Peyer's patch (tissue), 4 donors: ENCODE results near the gene AJM1. TPM values are rescaled to one million over a fixed set of nuclear protein-coding genes. Genes with fewer than 3 reads are reported as not detected.

ENCODE experiments used
- DNase-seq, 3 donors: peaks; one replicate each; pipeline ENCODE4 v3.0.0-alpha.2; 2017 to 2019
- H3K27ac ChIP-seq, 4 donors: fragments of 200-600 bp; sonication (generic); one replicate each; pipeline ENCODE4 v1.5.1; 2016 to 2019
- H3K27me3 ChIP-seq, 2 donors: fragments of 200-600 bp; sonication (generic); one replicate each; pipeline ENCODE4 v1.5.1; 2019
- H3K36me3 ChIP-seq, 3 donors: fragments of 200-600 bp; sonication (generic); one replicate each; pipeline ENCODE4 v1.5.1; 2016 to 2019
- H3K4me1 ChIP-seq, 4 donors: fragments of 200-600 bp; sonication (generic); one replicate each; pipeline ENCODE4 v1.5.1; 2016 to 2019
- H3K4me3 ChIP-seq, 4 donors: fragments of 200-600 bp; sonication (generic); 1 replicate in 3 of 4; 2 replicates in 1 of 4; pipeline ENCODE4 v1.5.1; 2016 to 2019; ENCODE audit warnings: mild to moderate bottlenecking in 1 of 4
- H3K9me3 ChIP-seq, 4 donors: fragments of 200-600 bp; sonication (generic); one replicate each; pipeline ENCODE4 v1.5.1; 2016 to 2019; ENCODE audit warnings: mild to moderate bottlenecking in 1 of 4
- POLR2A ChIP-seq, 2 donors: fragments of 450-650 bp; IDR thresholded peaks; one replicate each; pipeline ENCODE4 v1.5.1; 2017; ENCODE audit warnings: antibody characterized with exemption in 2 of 2, mild to moderate bottlenecking in 2 of 2, moderate library complexity in 2 of 2
- total RNA-seq, 4 donors: library from RNA; depleted of rRNA; stranded (reverse); fragments of >200 nt; gene quantifications; one replicate each; pipeline ENCODE4 v1.1.0, GENCODE V29; 2016
- TF ChIP-seq, protein P1 (sequence below), 6 experiments: fragments of 450-650 bp in 4 of 6; fragments of 200-600 bp in 2 of 6; sonication (generic) in 1 of 6; IDR thresholded peaks; one replicate each; pipeline ENCODE4 v1.5.1; 2017 to 2019; ENCODE audit warnings: antibody characterized with exemption in 6 of 6, mild to moderate bottlenecking in 3 of 6, moderate library complexity in 1 of 6

The AJM1 gene
- total RNA-seq, 4 donors from 2014 or later, result 4.1 to 17.4 (median 9.2) TPM

DNA sequence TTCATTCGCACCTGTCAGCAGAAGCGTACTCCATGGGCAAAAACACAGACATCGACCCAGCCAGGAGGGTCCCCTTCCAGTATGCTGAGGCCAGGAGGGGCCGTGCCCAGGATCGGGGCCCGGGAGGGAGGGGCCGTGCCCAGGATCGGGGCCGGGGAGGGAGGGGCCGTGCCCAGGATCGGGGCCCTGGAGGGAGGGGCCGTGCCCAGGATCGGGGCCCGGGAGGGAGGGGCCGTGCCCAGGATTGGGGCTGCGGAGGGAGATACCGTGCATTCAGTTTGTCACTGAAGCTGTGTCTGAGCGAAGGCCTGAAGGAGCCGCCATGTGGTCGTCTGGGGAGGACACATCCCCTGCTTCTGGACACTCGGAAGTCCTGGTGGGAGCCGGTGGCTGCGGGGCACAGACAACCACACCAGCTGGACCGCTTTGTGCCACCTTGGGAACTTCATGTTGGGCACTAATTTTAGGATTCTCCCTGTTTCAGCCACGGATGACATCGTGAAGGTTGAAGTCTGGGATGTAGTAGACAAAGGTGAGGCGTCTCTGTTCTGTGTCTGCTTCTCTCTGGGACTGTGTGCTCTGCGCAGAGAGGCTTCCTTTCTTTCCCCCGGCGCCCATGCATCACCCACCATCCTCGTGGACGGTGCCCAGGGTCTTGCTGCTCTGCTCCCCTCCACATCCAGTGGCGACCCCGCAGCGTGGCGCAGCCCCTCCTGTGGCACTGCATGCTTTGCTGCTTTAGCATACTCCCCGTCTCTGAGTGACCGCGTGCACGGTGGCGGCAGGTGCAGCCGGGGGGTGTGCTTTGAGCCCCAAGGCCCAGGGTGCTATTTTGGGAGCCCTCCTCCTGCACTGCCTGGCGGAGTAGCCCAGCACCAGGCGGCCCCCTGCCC, 16.7 kb upstream of the AJM1 start:
- TF ChIP-seq, protein P1, sequence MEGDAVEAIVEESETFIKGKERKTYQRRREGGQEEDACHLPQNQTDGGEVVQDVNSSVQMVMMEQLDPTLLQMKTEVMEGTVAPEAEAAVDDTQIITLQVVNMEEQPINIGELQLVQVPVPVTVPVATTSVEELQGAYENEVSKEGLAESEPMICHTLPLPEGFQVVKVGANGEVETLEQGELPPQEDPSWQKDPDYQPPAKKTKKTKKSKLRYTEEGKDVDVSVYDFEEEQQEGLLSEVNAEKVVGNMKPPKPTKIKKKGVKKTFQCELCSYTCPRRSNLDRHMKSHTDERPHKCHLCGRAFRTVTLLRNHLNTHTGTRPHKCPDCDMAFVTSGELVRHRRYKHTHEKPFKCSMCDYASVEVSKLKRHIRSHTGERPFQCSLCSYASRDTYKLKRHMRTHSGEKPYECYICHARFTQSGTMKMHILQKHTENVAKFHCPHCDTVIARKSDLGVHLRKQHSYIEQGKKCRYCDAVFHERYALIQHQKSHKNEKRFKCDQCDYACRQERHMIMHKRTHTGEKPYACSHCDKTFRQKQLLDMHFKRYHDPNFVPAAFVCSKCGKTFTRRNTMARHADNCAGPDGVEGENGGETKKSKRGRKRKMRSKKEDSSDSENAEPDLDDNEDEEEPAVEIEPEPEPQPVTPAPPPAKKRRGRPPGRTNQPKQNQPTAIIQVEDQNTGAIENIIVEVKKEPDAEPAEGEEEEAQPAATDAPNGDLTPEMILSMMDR (IDR thresholded peaks at IDR 0.05), result no peak
- TF ChIP-seq POLR2A (IDR thresholded peaks at IDR 0.05), result no peak
- peaks cover 0 to 72% (median 0%) of the 10 kb centered on the region in 3 donors for H3K36me3 ChIP-seq

DNA sequence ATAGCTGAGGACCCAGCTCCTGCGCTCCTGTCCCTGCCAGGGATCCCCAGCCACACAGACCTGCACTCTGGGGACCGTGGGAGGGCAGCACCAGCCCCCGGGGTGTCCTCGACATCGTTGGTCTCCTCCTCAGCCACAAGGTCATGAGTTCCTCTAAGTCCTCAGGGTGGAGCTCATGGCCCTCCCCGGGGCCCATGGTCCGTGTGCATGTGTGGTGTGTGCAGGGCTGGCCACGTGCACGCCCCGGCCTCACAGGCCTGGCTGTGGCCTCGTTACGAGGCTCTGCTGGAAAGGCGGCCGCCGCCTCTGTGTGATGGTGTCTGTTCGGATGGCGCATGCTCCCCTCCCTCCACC, 16.1 kb upstream of the AJM1 start:
- Histone ChIP-seq H3K27ac (no peak overlapping the region), H3K9me3 (no peaks in the 10 kb centered on the region), H3K4me1 (peaks cover 0 to 6% (median 0%) of the 10 kb centered on the region in 4 donors), H3K27me3 (no peaks in the 10 kb centered on the region), H3K4me3 (no peak overlapping the region), H3K36me3 (peaks cover 0 to 78% (median 0%) of the 10 kb centered on the region in 3 donors)
- DNase-seq, result no peak
- TF ChIP-seq POLR2A (IDR thresholded peaks at IDR 0.05), result no peak
- TF ChIP-seq, protein P1 (IDR thresholded peaks at IDR 0.05), result no peak

More for the DNA sequence above, 16.7 kb upstream of the AJM1 start:
- H3K27ac ChIP-seq, result no peak overlapping the region
- no peaks in the 10 kb centered on the region for H3K27me3 ChIP-seq
- no peak overlapping the region for H3K4me3 ChIP-seq
- peaks cover 0 to 6% (median 0%) of the 10 kb centered on the region in 4 donors for H3K4me1 ChIP-seq
- no peak for DNase-seq
- H3K9me3 ChIP-seq, result no peaks in the 10 kb centered on the region

DNA sequence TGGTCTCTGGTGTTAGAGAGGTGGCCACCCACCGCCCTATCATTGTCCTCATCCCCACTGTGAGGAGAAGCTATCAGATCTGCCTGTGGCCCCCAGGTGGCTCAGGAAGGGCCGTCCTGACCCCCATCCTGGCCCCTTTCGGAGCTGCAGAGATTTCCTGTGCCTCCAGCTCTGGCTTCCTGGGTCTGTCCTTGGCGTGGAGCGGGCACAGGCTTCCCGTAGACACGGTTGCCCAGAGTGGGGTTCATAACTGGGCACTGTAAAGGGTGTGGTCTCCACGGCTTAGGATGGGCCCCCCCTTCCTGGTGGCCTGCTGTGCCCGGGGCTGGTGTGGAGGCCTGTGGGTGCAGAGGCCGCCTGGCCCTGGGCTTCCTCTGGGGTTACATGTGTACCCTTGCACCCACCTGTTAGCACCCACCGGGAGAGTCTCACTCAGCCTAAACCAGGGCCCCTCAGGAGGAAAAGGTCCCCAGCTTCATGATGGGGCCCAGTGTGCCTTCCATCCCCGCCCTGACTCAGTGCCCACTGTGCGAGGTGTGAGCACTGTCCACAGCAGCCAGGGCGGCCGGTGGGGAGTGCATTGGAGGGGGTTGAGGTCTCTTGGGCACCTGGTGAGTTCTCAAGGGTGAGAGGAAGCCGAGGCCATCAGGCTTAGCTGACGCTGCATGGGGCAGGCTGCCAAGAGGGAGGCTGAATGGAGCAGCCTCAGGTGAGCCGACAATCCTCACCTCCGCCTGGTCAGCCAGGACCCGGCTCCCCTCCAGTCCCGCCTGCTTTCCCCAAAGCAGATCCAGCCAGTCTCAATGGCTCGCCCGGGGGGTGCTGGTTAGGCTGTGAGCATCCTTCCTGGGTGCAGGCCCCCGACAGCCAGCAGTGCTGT, 15.3 kb upstream of the AJM1 start:
- Histone ChIP-seq H3K27ac (no peak overlapping the region), H3K4me3 (no peak overlapping the region), H3K4me1 (peaks cover 0 to under 1% (median 0%) of the 10 kb centered on the region in 4 donors), H3K36me3 (peaks cover 0 to 86% (median 0%) of the 10 kb centered on the region in 3 donors), H3K9me3 (no peaks in the 10 kb centered on the region), H3K27me3 (no peaks in the 10 kb centered on the region)
- TF ChIP-seq, protein P1 (IDR thresholded peaks at IDR 0.05), result no peak
- TF ChIP-seq POLR2A (IDR thresholded peaks at IDR 0.05), result no peak
- DNase-seq, result no peak

DNA sequence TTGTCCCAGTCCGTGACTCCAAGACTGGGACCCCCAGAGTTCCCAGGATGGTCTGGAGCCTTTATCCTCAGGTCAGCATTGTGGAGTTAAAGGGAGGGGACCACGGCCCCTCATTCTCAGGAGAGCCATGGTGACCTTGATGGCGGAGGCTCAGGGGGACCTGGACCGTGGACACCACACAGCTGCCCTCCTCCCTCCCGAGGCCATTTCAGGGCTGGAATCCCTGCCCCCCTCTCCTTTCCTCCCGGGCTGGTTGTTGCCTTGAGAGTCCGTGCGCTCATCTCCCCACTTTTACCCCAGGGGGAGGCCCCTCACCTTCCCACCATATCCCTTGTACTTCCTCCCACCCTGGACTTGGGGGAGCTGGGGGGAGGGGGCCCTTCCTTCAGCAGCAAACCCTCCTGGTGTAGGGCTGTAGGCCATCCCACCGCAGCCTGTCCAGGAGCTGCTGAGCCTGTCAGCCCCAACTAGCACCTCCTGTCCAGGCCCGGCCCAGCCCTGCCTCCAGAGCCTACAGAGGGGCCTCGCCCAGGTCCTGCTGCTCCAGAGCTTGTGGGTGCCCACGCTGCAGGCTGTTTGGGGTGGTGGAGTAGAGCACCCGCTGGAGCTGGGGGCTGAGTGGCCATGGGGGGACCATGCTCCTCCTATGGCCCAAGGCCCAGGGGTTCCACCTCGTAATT, 14.3 kb upstream of the AJM1 start:
- H3K9me3 ChIP-seq, result no peaks in the 10 kb centered on the region
- DNase-seq, result no peak
- TF ChIP-seq, protein P1 (IDR thresholded peaks at IDR 0.05), result no peak
- TF ChIP-seq POLR2A (IDR thresholded peaks at IDR 0.05), result no peak
- peaks cover 0 to 95% (median 0%) of the 10 kb centered on the region in 3 donors for H3K36me3 ChIP-seq
- no peaks in the 10 kb centered on the region for H3K27me3 ChIP-seq
- H3K27ac ChIP-seq, result no peak overlapping the region
- no peak overlapping the region for H3K4me3 ChIP-seq
- no peaks in the 10 kb centered on the region for H3K4me1 ChIP-seq

GRCh38 chr9:136828474-136829140, 13.7 kb upstream of the AJM1 start:
- DNase-seq, result no peak
- Histone ChIP-seq H3K9me3 (no peaks in the 10 kb centered on the region), H3K4me1 (no peaks in the 10 kb centered on the region), H3K27me3 (no peaks in the 10 kb centered on the region), H3K27ac (no peak overlapping the region), H3K36me3 (peaks cover 0 to 91% (median 0%) of the 10 kb centered on the region in 3 donors), H3K4me3 (no peak overlapping the region)
- TF ChIP-seq POLR2A (IDR thresholded peaks at IDR 0.05), result no peak
- TF ChIP-seq, protein P1 (IDR thresholded peaks at IDR 0.05), result no peak
